Bronchial epithelial cell (primary cell): ENCODE data around the gene ZCCHC24. TPM values are rescaled to one million over a fixed set of nuclear protein-coding genes. Genes with fewer than 3 reads are reported as not detected.

Experiments used
- DNase-seq: peaks from one replicate; pipeline ENCODE4 v3.0.0-alpha.2; 2010; ENCODE audit warnings: low read depth
- FAIRE-seq: peaks from 2 replicates; lab custom pipeline; 2011; peaks lifted over from hg19 to GRCh38; lab: Jason Lieb, UNC
- H3K27me3 ChIP-seq: 2 replicates; pipeline ENCODE4 v1.5.1; 2011; ENCODE audit warnings: low read length; ENCODE audit not compliant: control insufficient read depth, insufficient read depth
- H3K36me3 ChIP-seq: 2 replicates; pipeline ENCODE4 v1.5.1; 2011; ENCODE audit warnings: low read length; ENCODE audit not compliant: control insufficient read depth, insufficient read depth
- H3K4me3 ChIP-seq: 2 replicates; pipeline ENCODE4 v1.5.1; 2011; ENCODE audit warnings: mild to moderate bottlenecking, low read depth, low read length, control low read depth
- CTCF ChIP-seq: IDR thresholded peaks from 2 replicates; pipeline ENCODE4 v1.5.1; 2011; ENCODE audit warnings: mild to moderate bottlenecking, moderate library complexity, low read length, control low read depth, inconsistent platforms; ENCODE audit not compliant: insufficient read depth, severe bottlenecking
- total RNA-seq: library from RNA; depleted of rRNA; stranded (reverse); fragments of >200 nt; gene quantifications from 2 replicates; pipeline ENCODE4 v1.2.1, GENCODE V29; 2014

The ZCCHC24 gene
- total RNA-seq, 1 donor from 2014 or later, result 0.53 TPM

GRCh38 chr10:79385804-79386531 is 59.5 kb downstream of the ZCCHC24 start:
- no peak for TF ChIP-seq CTCF
- H3K4me3 ChIP-seq, result no peak overlapping the region
- no peaks in the 10 kb centered on the region for H3K36me3 ChIP-seq
- DNase-seq (no peak), FAIRE-seq (no peak)
- H3K27me3 ChIP-seq, result no peaks in the 10 kb centered on the region

- Histone ChIP-seq H3K36me3 (no peaks in the 10 kb centered on the region), H3K4me3 (no peak overlapping the region), H3K27me3 (no peaks in the 10 kb centered on the region)
- DNase-seq (no peak), FAIRE-seq (no peak)
- TF ChIP-seq CTCF, result no peak
These were observed 60.0 kb downstream of the ZCCHC24 start for GRCh38 chr10:79385392-79385795.

- FAIRE-seq (no peak), DNase-seq (no peak)
- no peaks in the 10 kb centered on the region for H3K36me3 ChIP-seq
- no peak for TF ChIP-seq CTCF
- no peaks in the 10 kb centered on the region for H3K27me3 ChIP-seq
- H3K4me3 ChIP-seq, result no peak overlapping the region
These were observed 60.5 kb downstream of the ZCCHC24 start for GRCh38 chr10:79384773-79385391.

- no peak for FAIRE-seq
- Histone ChIP-seq H3K36me3 (no peaks in the 10 kb centered on the region), H3K4me3 (no peak overlapping the region), H3K27me3 (no peaks in the 10 kb centered on the region)
- no peak for TF ChIP-seq CTCF
- no peak for DNase-seq
These were observed 61.3 kb downstream of the ZCCHC24 start for GRCh38 chr10:79383974-79384606.

- no peak overlapping the region for H3K4me3 ChIP-seq
These were observed 62.9 kb downstream of the ZCCHC24 start for GRCh38 chr10:79382491-79382941.

More at GRCh38 chr10:79382491-79382941, 62.9 kb downstream of the ZCCHC24 start:
- FAIRE-seq (no peak), DNase-seq (no peak)
- Histone ChIP-seq H3K27me3 (no peaks in the 10 kb centered on the region), H3K36me3 (no peaks in the 10 kb centered on the region)
- TF ChIP-seq CTCF, result no peak
